Pancreas (tissue), 10 donors: Measurements from ENCODE around the gene GPR146. TPM values are rescaled to one million over a fixed set of nuclear protein-coding genes. Genes with fewer than 3 reads are reported as not detected.

ENCODE experiments used
- ATAC-seq, 4 donors: fragments of 200-7000 bp; cut with Tn5 transposase; one replicate each; pipeline versions ENCODE4 v1.8.0 to v1.9.1; 2020; ENCODE audit warnings: mild to moderate bottlenecking in 4 of 4, moderate library complexity in 4 of 4
- DNase-seq, 6 donors: peaks; one replicate each; pipeline ENCODE4 v3.0.0-alpha.2; 2020
- FAIRE-seq: peaks from 2 replicates; lab custom pipeline; 2012; peaks lifted over from hg19 to GRCh38; lab: Jason Lieb, UNC
- H3K27ac ChIP-seq, 4 donors: fragments of 200-600 bp; sonication (generic); 1 replicate in 3 of 4; 2 replicates in 1 of 4; pipeline versions ENCODE4 v1.5.0 to v1.8.0; 2020
- H3K27me3 ChIP-seq, 4 donors: fragments of 200-600 bp; one replicate each; pipeline ENCODE4 v1.8.0; 2021
- H3K36me3 ChIP-seq, 3 donors: fragments of 200-600 bp; sonication (generic) in 1 of 3; one replicate each; pipeline versions ENCODE4 v1.5.0 to v1.8.0; 2020 to 2021
- H3K4me1 ChIP-seq, 3 donors: fragments of 200-600 bp; one replicate each; pipeline ENCODE4 v1.8.0; 2021
- H3K4me3 ChIP-seq, 4 donors: fragments of 200-600 bp; sonication (generic) in 2 of 4; one replicate each; pipeline versions ENCODE4 v1.5.0 to v1.8.0; 2020 to 2021
- H3K9me3 ChIP-seq, 4 donors: fragments of 200-600 bp; one replicate each; pipeline ENCODE4 v1.8.0; 2021
- WGBS, 2 donors: extraction: QIAGEN DNeasy Blood & Tissue Kit; methylation state at CpG; one replicate each; pipeline ENCODE4 v1.1.7; 2013; 5-methylcytosine and 5-hydroxymethylcytosine counted together
- intact Hi-C, 3 donors: fragments of 100-400 bp; cut with DNase I; formaldehyde crosslinking; loops; one replicate each; pipeline versions ENCODE4 v1.11.1 to v1.14.2; 2022
- polyA plus RNA-seq, 2 donors: library from polyadenylated mRNA; stranded (reverse); fragments of 200-250 nt; gene quantifications; one replicate each; pipeline ENCODE4 v1.2.3, GENCODE V29; 2013
- total RNA-seq, 6 donors: library from RNA; stranded (reverse); fragmentation: NEBNext Ultra II Directional in 4 of 6; extraction: Animal tissue kit (Norgen Biotek cat#: 25700) in 4 of 6; gene quantifications; one replicate each; pipeline versions ENCODE4 v1.2.1 to v1.2.4, GENCODE V29; 2021 to 2023
- TF ChIP-seq, protein P1 (sequence below), 4 donors: fragments of 200-600 bp; sonication (generic) in 3 of 4; IDR thresholded peaks; one replicate each; pipeline versions ENCODE4 v1.5.0 to v1.8.0; 2021; ENCODE audit warnings: antibody characterized with exemption in 4 of 4
- donor health status: healthy with polysubstance abuse.
- donor health status: DM: no; HTN: no; CAD: no; lungs with moderate emphysema.
- donor health status: DM: no; HTN: no; CAD: no.
- donor health status: control.
- donor health status: control.
- donor health status: Bipolar disorder and iron deficiency.
- donor health status: DM: yes; HTN: yes; CAD: no.
- donor health status: DM: no; HTN: no; CAD: no.
- donor health status: DM: no; HTN: no; CAD: no.
- donor health status: DM: yes; HTN: yes; CAD: no.

The GPR146 gene
- total and polyA plus RNA-seq, 8 donors = 3.4 to 6.5 (median 4.1) TPM

DNA sequence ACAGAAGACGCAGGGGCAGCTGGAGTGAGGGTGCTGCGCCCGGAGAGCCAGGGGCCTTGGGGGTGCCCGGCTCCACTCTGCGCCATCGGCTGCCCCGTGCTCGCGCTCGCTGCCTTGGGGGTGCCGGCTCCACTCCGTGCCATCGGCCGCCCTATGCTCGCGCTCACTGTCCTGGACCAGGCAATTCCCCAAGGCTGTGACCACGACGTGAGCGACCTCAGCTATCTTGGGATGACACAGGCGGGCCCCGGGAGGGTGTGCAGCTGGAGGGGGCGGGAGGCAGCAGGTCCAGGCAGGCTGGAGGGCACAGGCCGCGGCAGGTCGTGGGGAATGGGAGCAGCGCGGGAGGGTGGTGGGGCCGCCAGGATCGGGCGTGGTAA, 31.6 kb upstream of the GPR146 start:
- Histone ChIP-seq H3K27ac (no peak overlapping the region), H3K9me3 (no peaks in the 10 kb centered on the region), H3K36me3 (no peaks in the 10 kb centered on the region), H3K27me3 (no peaks in the 10 kb centered on the region), H3K4me3 (no peak overlapping the region), H3K4me1 (no peaks in the 10 kb centered on the region)
- no peak for ATAC-seq
- FAIRE-seq = no peak
- peak in 2 of 6 donors; percentile 29 to 71 for DNase-seq
- intact Hi-C loops = no loop called here
- 84 to 85% methylated on average over 30 of the region's 30 CpGs for WGBS, 2 donors
- TF ChIP-seq, protein P1, sequence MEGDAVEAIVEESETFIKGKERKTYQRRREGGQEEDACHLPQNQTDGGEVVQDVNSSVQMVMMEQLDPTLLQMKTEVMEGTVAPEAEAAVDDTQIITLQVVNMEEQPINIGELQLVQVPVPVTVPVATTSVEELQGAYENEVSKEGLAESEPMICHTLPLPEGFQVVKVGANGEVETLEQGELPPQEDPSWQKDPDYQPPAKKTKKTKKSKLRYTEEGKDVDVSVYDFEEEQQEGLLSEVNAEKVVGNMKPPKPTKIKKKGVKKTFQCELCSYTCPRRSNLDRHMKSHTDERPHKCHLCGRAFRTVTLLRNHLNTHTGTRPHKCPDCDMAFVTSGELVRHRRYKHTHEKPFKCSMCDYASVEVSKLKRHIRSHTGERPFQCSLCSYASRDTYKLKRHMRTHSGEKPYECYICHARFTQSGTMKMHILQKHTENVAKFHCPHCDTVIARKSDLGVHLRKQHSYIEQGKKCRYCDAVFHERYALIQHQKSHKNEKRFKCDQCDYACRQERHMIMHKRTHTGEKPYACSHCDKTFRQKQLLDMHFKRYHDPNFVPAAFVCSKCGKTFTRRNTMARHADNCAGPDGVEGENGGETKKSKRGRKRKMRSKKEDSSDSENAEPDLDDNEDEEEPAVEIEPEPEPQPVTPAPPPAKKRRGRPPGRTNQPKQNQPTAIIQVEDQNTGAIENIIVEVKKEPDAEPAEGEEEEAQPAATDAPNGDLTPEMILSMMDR (IDR thresholded peaks at IDR 0.05) = no peak

DNA sequence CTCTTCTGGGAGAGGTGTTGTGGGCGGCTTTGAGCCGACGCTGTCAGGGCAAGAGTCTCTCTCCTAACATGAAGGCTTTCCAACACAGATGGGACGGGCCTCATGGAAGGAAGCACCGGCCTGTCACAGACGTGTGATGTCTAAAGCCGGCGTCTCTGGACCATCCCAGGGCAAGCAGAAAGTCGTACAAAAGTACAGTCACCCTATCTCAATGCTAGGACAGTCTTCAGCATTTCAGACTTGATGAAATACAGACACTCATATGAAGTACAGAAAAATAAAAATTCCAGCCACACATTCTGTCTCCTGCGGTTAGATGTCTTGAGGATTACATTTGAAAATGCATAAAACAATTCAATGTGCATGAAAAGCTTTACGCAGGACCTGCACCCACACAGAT, 30.8 kb upstream of the GPR146 start:
- FAIRE-seq = no peak
- no peaks in the 10 kb centered on the region for H3K36me3 ChIP-seq
- ATAC-seq = no peak
- WGBS, 2 donors = 80 to 83% methylated on average over 11 of the region's 11 CpGs
- H3K27me3 ChIP-seq = no peaks in the 10 kb centered on the region
- intact Hi-C loops = no loop called here
- H3K27ac ChIP-seq = no peak overlapping the region
- H3K9me3 ChIP-seq = no peaks in the 10 kb centered on the region
- DNase-seq = peak in 1 of 6 donors; percentile 23
- H3K4me1 ChIP-seq = no peaks in the 10 kb centered on the region
- H3K4me3 ChIP-seq = no peak overlapping the region
- TF ChIP-seq, protein P1 (IDR thresholded peaks at IDR 0.05) = no peak

DNA sequence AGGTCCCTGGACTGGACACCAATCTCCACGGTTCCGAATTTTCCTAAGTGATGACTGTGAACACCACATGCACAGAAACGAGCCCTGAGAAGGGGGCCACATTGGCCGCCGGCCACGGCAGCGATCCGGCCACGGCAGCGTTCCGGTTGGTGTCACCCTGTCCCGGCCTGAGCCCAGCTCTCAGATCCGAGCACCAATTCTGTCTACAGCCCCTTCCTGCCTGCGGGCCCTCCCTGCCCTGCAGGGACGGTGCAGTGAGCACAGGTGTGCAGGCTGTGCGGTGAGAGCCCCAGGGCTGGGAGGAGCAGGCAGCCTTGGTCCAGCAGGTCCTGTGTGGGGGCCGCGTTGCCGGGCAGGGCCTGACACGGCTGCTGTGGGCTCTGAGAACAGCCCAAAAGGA, 29.7 kb upstream of the GPR146 start:
- TF ChIP-seq, protein P1 (IDR thresholded peaks at IDR 0.05) = no peak
- Histone ChIP-seq H3K27me3 (no peaks in the 10 kb centered on the region), H3K36me3 (no peaks in the 10 kb centered on the region), H3K4me3 (no peak overlapping the region), H3K4me1 (no peaks in the 10 kb centered on the region), H3K9me3 (no peaks in the 10 kb centered on the region), H3K27ac (no peak overlapping the region)
- 86 to 87% methylated on average over 20 of the region's 20 CpGs for WGBS, 2 donors
- ATAC-seq (peak in 1 of 4 donors; percentile 2), DNase-seq (peak in 2 of 6 donors; percentile 19 to 48), FAIRE-seq (no peak)
- intact Hi-C loops = no loop called here

DNA sequence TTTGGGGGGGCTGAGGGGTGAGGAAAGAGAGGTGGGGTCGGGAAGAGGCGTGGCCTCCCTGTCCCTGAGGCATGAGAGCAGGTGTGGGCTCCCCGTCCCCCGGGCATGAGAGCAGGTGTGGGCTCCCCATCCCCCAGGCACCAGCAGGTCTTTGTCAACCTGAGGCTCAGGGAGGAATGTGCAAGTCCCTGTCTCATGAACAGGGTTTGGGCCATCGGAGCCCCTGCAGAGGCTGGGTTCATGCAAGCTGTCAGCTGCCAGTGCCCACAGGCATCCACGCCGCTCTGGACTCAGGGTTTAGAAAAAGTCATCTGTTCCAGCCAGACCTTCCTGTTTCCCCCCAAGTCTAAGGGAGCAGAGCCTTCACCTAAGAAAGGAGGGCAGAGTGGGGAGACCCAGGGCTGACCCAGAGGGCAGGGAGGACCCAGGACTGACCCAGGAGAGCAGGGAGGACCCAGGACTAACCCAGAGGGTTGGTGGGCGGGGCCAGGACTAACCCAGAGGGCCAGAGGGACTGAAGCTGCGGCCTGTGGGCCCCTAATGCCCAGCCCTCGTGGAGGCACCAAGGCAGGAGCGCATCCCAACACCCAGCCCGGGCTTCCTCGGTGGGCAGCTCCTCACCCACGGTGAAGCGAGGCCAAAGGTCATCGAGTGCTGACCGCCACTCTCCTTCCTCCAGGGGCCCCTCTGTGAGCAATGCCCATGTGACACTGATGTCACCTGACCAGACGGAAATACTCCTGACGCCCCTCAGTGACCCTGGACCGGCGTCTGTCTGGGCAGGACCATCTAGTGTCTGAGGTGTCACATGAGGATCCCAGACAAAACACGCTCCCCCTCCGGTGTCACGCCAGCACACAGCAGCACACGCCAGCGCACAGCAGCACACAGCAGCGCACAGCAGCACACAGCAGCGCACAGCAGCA, 28.9 kb upstream of the GPR146 start:
- Histone ChIP-seq H3K4me3 (no peak overlapping the region), H3K9me3 (no peaks in the 10 kb centered on the region), H3K27me3 (no peaks in the 10 kb centered on the region), H3K4me1 (no peaks in the 10 kb centered on the region), H3K27ac (no peak overlapping the region), H3K36me3 (no peaks in the 10 kb centered on the region)
- intact Hi-C loops = no loop called here
- WGBS, 2 donors = 79 to 81% methylated on average over 28 of the region's 28 CpGs
- TF ChIP-seq, protein P1 (IDR thresholded peaks at IDR 0.05) = no peak
- DNase-seq (peak in 2 of 6 donors; percentile 33 to 73), FAIRE-seq (no peak), ATAC-seq (peak in 1 of 4 donors; percentile 7)
